Measurements from ENCODE around the gene ZBTB16. TPM values are rescaled to one million over a fixed set of nuclear protein-coding genes. Genes with fewer than 3 reads are reported as not detected.

Gene ZBTB16
- total RNA-seq, 1 donor from 2014 or later, result 64.5 TPM

DNA sequence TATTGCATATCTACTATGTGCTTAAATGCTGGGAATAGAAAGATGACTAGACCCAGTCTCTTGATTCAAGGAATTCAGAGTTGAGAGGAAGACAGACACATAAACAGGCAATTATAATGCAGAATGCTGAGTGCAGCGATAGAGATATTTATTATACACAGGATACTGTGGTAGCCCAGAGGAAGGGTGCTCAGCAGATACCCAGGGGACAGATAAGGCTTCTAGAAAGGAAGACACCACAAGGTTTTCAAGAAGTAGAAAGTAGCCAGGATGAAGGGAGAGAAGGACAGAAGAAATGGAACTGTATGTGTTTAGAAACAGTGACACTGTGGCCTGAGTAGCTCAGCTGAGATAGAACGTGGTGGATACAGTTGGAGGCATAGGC lies 157.3 kb downstream of the ZBTB16 start:
- H3K4me3 ChIP-seq, result no peak overlapping the region
- H3K27me3 ChIP-seq (ENCODE audit: low read depth), result no peaks in the 10 kb centered on the region
- peaks cover 20% of the 10 kb centered on the region for H3K36me3 ChIP-seq
- intact Hi-C loops (cut with micrococcal nuclease), result no loop called here
- no peak for DNase-seq
- H3K27ac ChIP-seq (replicated peaks), result peak overlapping the region; percentile 62
- H3K9me3 ChIP-seq (replicated peaks), result no peaks in the 10 kb centered on the region
- TF ChIP-seq, protein P1, sequence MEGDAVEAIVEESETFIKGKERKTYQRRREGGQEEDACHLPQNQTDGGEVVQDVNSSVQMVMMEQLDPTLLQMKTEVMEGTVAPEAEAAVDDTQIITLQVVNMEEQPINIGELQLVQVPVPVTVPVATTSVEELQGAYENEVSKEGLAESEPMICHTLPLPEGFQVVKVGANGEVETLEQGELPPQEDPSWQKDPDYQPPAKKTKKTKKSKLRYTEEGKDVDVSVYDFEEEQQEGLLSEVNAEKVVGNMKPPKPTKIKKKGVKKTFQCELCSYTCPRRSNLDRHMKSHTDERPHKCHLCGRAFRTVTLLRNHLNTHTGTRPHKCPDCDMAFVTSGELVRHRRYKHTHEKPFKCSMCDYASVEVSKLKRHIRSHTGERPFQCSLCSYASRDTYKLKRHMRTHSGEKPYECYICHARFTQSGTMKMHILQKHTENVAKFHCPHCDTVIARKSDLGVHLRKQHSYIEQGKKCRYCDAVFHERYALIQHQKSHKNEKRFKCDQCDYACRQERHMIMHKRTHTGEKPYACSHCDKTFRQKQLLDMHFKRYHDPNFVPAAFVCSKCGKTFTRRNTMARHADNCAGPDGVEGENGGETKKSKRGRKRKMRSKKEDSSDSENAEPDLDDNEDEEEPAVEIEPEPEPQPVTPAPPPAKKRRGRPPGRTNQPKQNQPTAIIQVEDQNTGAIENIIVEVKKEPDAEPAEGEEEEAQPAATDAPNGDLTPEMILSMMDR (IDR thresholded peaks at IDR 0.05; ENCODE audit: borderline replicate concordance), result no peak
- H3K4me1 ChIP-seq, result peaks cover 100% of the 10 kb centered on the region

DNA sequence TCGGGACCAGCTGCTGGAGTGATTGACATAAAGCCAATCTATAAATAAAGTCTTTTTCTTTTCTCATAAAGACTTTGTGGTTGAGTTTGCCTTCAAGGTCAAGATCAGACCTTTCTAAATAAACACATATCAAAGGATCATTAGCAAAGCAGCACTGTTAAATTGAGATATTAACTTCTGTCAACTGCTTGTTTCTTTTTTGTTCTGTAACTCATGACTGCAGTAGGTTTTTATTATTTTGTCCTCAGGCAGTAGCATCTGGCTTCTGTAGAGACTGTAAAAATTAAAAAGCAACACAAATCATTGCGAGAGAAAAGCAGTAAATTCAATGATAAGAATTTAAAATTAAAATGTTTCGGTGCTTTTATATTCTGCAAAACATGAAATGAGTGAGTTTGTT lies 159.0 kb downstream of the ZBTB16 start:
- H3K36me3 ChIP-seq, result peaks cover 14% of the 10 kb centered on the region
- peak overlapping the region; percentile 51 for H3K27ac ChIP-seq (replicated peaks)

DNA sequence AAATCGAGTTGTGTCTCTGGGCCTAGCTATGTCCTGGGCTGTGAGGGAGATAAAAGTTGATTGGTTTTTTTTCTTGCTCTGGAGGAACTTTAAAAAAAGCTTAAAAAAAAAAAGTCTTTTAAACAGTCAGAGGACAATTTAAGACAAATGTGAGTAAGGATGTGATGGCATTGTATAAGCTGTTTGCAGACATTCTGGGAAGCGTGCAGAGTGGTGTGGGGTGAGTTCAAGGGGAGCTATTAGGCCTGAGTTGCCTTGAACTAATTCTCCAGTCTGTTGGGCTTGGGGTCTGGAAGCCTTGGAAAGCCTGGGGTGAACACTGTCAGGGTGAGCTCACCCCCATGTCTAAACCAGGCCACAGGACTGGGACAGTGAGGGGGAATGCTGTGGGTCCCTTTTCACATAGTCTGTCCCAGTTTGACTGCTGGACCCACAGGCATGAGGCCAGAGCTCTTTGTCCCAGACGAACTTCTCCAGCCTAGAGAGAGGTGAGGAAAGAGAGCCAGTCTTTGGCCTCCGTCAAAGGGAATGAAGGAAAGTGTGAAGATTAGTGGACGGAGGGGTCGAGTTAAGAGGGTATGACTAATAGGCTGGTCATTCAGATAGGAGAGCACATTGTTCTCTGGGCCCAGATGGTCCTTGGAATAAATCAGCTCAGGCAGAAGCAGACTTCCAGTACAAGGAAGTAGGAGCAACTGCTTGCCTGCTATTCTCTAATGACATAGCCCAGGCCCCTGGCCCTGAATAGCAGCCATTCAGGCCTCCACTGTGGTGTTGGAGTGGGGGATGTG lies 160.2 kb downstream of the ZBTB16 start:
- no peaks in the 10 kb centered on the region for H3K27me3 ChIP-seq (ENCODE audit: low read depth)
- peaks cover 91% of the 10 kb centered on the region for H3K4me1 ChIP-seq
- intact Hi-C loops (cut with micrococcal nuclease), result no loop called here
- no peak overlapping the region for H3K4me3 ChIP-seq
- TF ChIP-seq, protein P1 (IDR thresholded peaks at IDR 0.05; ENCODE audit: borderline replicate concordance), result no peak
- DNase-seq, result no peak
- H3K9me3 ChIP-seq (replicated peaks), result no peaks in the 10 kb centered on the region
- peak overlapping the region; percentile 51 for H3K27ac ChIP-seq (replicated peaks)
- H3K36me3 ChIP-seq, result peaks cover 14% of the 10 kb centered on the region

More for the DNA sequence above, 159.0 kb downstream of the ZBTB16 start:
- H3K9me3 ChIP-seq (replicated peaks), result no peaks in the 10 kb centered on the region
- H3K27me3 ChIP-seq (ENCODE audit: low read depth), result no peaks in the 10 kb centered on the region
- no peak overlapping the region for H3K4me3 ChIP-seq
- TF ChIP-seq, protein P1 (IDR thresholded peaks at IDR 0.05; ENCODE audit: borderline replicate concordance), result no peak
- no peak for DNase-seq
- H3K4me1 ChIP-seq, result peaks cover 95% of the 10 kb centered on the region
- intact Hi-C loops (cut with micrococcal nuclease), result no loop called here

DNA sequence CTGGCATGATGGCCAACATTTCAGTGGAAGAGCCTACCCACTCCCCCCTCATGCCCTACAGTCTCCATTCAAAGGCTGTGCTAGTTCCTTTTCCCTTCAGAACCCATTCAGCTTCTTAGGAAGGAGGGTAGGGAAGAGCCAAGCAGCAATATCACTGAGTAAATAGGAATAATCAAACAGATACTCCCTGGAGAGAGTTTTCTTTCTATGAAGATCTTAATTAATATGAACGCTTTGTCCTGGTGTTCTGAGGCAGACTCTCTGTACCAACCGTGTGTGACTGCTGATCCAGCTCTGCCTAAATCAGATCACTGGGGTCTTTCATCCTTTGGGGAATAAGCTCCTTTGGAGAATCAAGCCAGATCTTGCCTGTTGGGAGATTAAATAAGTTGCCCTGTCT lies 161.5 kb downstream of the ZBTB16 start:
- peaks cover 91% of the 10 kb centered on the region for H3K4me1 ChIP-seq
- H3K27ac ChIP-seq (replicated peaks), result peak overlapping the region; percentile 51
- TF ChIP-seq, protein P1 (IDR thresholded peaks at IDR 0.05; ENCODE audit: borderline replicate concordance), result no peak
- H3K4me3 ChIP-seq, result no peak overlapping the region
- no peaks in the 10 kb centered on the region for H3K9me3 ChIP-seq (replicated peaks)
- DNase-seq, result no peak
- no peaks in the 10 kb centered on the region for H3K27me3 ChIP-seq (ENCODE audit: low read depth)
- intact Hi-C loops (cut with micrococcal nuclease), result no loop called here
- H3K36me3 ChIP-seq, result peaks cover 18% of the 10 kb centered on the region

DNA sequence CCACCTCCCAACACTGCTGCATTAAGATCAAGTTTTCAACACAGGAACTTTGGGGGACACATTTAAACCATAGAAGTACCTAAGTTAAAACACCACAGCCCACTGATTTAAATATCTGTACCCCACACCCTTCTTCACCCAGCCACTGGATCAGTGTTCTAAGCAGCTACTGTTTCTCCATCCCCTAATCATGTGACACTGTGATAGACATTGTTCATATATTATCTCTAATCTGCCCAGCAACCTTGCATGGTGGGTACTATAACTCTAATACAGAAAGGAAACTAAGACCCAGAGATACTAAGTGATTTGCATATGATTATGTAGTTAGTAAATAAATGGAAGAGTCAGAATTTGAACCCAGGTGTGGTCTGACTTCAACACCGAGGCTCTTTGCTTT lies 166.2 kb downstream of the ZBTB16 start:
- H3K36me3 ChIP-seq, result peaks cover 32% of the 10 kb centered on the region
- H3K27ac ChIP-seq (replicated peaks), result peak overlapping the region; percentile 10
- no peak overlapping the region for H3K4me3 ChIP-seq
- peaks cover 91% of the 10 kb centered on the region for H3K4me1 ChIP-seq
- H3K27me3 ChIP-seq (ENCODE audit: low read depth), result no peaks in the 10 kb centered on the region
- TF ChIP-seq, protein P1 (IDR thresholded peaks at IDR 0.05; ENCODE audit: borderline replicate concordance), result no peak
- no peak for DNase-seq
- no peaks in the 10 kb centered on the region for H3K9me3 ChIP-seq (replicated peaks)
- intact Hi-C loops (cut with micrococcal nuclease), result no loop called here
